Hepatocyte (in vitro differentiated cells): ENCODE results near the gene CORO2A. TPM values are rescaled to one million over a fixed set of nuclear protein-coding genes. Genes with fewer than 3 reads are reported as not detected.
"Not testable (repeated sequence)": the region's sequence is repeated elsewhere in the genome, so short reads cannot be mapped to it uniquely, and the experiment has no call there.

Source experiments
- DNase-seq: peaks from one replicate; pipeline ENCODE4 v3.0.0-alpha.2; 2016; ENCODE audit warnings: low spot score
- H2AFZ ChIP-seq: fragments of 200-600 bp; sonication (generic); 2 replicates; pipeline ENCODE4 v1.6.0; 2016; ENCODE audit warnings: antibody characterized with exemption, mild to moderate bottlenecking
- H3K27ac ChIP-seq: fragments of 200-600 bp; sonication (generic); 2 replicates; pipeline ENCODE4 v1.5.1; 2016; ENCODE audit warnings: mild to moderate bottlenecking
- H3K27me3 ChIP-seq: fragments of 200-600 bp; sonication (generic); 2 replicates; pipeline ENCODE4 v1.6.1; 2016
- H3K36me3 ChIP-seq: fragments of 200-600 bp; sonication (generic); replicated peaks from 2 replicates; pipeline ENCODE4 v1.5.1; 2016; ENCODE audit warnings: low read depth; ENCODE audit not compliant: insufficient read depth
- H3K4me1 ChIP-seq: fragments of 200-600 bp; sonication (generic); 2 replicates; pipeline ENCODE4 v1.5.1; 2016; ENCODE audit warnings: mild to moderate bottlenecking, moderate library complexity; ENCODE audit not compliant: insufficient read depth
- H3K4me2 ChIP-seq: fragments of 200-600 bp; sonication (generic); 2 replicates; pipeline ENCODE4 v1.6.0; 2016
- H3K4me3 ChIP-seq: fragments of 200-600 bp; sonication (generic); 2 replicates; pipeline ENCODE4 v1.5.1; 2016; ENCODE audit warnings: mild to moderate bottlenecking
- H3K79me2 ChIP-seq: fragments of 200-600 bp; sonication (generic); 2 replicates; pipeline ENCODE4 v1.6.0; 2017; ENCODE audit warnings: mild to moderate bottlenecking
- H3K9me2 ChIP-seq: fragments of 200-600 bp; sonication (generic); replicated peaks from 2 replicates; pipeline ENCODE4 v1.6.0; 2017; ENCODE audit warnings: mild to moderate bottlenecking; ENCODE audit not compliant: insufficient read depth
- H3K9me3 ChIP-seq: fragments of 200-600 bp; sonication (generic); 2 replicates; pipeline ENCODE4 v1.5.1; 2016; ENCODE audit warnings: low read depth, mild to moderate bottlenecking
- H4K20me1 ChIP-seq: fragments of 200-600 bp; sonication (generic); 2 replicates; pipeline ENCODE4 v1.6.0; 2016; ENCODE audit warnings: mild to moderate bottlenecking; ENCODE audit not compliant: insufficient read depth, poor library complexity, severe bottlenecking
- EZH2 ChIP-seq: fragments of 200-600 bp; sonication (generic); IDR thresholded peaks from 2 replicates; pipeline ENCODE4 v1.6.1; 2016; ENCODE audit warnings: antibody characterized with exemption, mild to moderate bottlenecking, borderline replicate concordance
- EZH2phosphoT487 ChIP-seq: fragments of 200-600 bp; sonication (generic); IDR thresholded peaks from one replicate; pipeline ENCODE4 v1.6.1; 2018; ENCODE audit warnings: antibody characterized with exemption, mild to moderate bottlenecking, low read depth, moderate library complexity; ENCODE audit not compliant: unreplicated experiment, severe bottlenecking
- WGBS: methylation state at CpG from one replicate; pipeline ENCODE4 v1.1.6; 2016; ENCODE audit warnings: low lambda C conversion rate; ENCODE audit errors: missing lambda C conversion rate; 5-methylcytosine and 5-hydroxymethylcytosine counted together
- polyA plus RNA-seq: library from polyadenylated mRNA; unstranded; fragments of >200 nt; fragmentation: Nextera tagmentation; extraction: Ambion mirVana; gene quantifications from 2 replicates; pipeline ENCODE4 v1.2.1, GENCODE V29; 2016
- total RNA-seq: library from RNA; depleted of rRNA; stranded (reverse); fragments of >200 nt; gene quantifications from 2 replicates; pipeline ENCODE4 v1.2.3, GENCODE V29; 2014
- TF ChIP-seq, protein P1 (sequence below): fragments of 200-600 bp; sonication (generic); IDR thresholded peaks from 2 replicates; pipeline ENCODE4 v1.5.1; 2016; ENCODE audit warnings: antibody characterized with exemption, mild to moderate bottlenecking; ENCODE audit not compliant: poor library complexity

The CORO2A gene
- total and polyA plus RNA-seq, 2 experiments from 2014 or later = 12.8 to 24.6 TPM

DNA sequence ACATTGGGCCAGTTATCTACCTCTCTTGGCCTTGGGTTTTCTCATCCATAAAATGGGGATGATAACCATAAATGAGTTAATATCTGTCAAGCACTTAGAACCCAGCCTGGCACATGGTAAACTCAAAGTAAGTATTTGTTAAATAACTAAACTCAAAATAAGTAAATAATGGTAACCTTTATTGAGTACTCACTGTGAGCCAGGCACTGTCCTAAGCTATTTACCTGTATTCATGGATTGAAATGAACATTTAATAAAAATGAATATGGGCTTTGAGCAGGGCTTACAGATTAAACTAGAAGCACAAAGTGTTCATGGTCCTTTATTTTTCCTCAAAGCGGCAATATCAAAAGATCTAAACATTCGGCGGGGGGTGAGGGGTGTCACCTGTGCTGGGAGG, 16.7 kb downstream of the CORO2A start:
- Histone ChIP-seq H3K4me2 (no peak overlapping the region), H3K9me2 (no peaks in the 10 kb centered on the region), H3K36me3 (no peaks in the 10 kb centered on the region), H3K27me3 (no peaks in the 10 kb centered on the region), H2AFZ (no peak overlapping the region), H3K27ac (peak overlapping the region; percentile 60), H3K4me3 (no peak overlapping the region), H3K9me3 (no peaks in the 10 kb centered on the region), H4K20me1 (no peaks in the 10 kb centered on the region), H3K4me1 (peaks cover 14% of the 10 kb centered on the region), H3K79me2 (peaks cover 54% of the 10 kb centered on the region)
- WGBS = 92% methylated on average over 3 of the region's 3 CpGs
- DNase-seq = no peak
- TF ChIP-seq, protein P1, sequence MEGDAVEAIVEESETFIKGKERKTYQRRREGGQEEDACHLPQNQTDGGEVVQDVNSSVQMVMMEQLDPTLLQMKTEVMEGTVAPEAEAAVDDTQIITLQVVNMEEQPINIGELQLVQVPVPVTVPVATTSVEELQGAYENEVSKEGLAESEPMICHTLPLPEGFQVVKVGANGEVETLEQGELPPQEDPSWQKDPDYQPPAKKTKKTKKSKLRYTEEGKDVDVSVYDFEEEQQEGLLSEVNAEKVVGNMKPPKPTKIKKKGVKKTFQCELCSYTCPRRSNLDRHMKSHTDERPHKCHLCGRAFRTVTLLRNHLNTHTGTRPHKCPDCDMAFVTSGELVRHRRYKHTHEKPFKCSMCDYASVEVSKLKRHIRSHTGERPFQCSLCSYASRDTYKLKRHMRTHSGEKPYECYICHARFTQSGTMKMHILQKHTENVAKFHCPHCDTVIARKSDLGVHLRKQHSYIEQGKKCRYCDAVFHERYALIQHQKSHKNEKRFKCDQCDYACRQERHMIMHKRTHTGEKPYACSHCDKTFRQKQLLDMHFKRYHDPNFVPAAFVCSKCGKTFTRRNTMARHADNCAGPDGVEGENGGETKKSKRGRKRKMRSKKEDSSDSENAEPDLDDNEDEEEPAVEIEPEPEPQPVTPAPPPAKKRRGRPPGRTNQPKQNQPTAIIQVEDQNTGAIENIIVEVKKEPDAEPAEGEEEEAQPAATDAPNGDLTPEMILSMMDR = no peak
- TF ChIP-seq EZH2 (no peak), EZH2phosphoT487 (no peak)

DNA sequence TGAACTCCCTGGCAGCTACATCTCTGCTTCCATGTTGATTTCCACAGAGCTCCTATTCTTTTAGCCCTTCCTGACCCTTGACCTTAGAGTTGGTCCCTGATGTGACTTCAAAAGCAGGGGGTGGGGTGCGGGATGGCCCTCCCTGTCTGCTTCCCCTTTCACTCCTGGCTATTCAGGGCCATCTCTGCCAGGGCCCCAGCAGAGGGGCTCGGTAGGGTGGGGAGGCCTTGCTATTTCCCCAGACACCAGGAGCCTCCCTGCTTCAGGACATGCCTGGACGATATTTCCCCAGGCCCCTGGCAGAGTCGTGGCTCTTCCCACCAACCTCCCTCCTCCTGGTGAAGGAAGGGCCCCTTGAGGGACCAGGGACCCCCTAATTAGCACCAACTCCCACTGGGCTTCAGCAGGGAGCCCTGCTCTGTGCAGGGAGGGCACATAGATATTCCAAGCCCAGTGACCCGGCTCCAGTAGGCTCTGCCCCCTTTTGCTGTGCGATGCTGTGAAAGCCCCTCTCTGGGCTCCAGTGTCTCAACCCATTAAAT, 17.3 kb downstream of the CORO2A start:
- 74% methylated on average over 6 of the region's 6 CpGs for WGBS
- Histone ChIP-seq H3K27ac (peak overlapping the region; percentile 20), H4K20me1 (no peaks in the 10 kb centered on the region), H3K4me2 (no peak overlapping the region), H3K27me3 (no peaks in the 10 kb centered on the region), H3K79me2 (peaks cover 48% of the 10 kb centered on the region), H3K36me3 (no peaks in the 10 kb centered on the region), H2AFZ (no peak overlapping the region), H3K9me3 (no peaks in the 10 kb centered on the region), H3K9me2 (no peaks in the 10 kb centered on the region), H3K4me3 (no peak overlapping the region), H3K4me1 (peaks cover 14% of the 10 kb centered on the region)
- DNase-seq = no peak
- TF ChIP-seq EZH2 = no peak
- TF ChIP-seq, protein P1 = no peak
- no peak for TF ChIP-seq EZH2phosphoT487

DNA sequence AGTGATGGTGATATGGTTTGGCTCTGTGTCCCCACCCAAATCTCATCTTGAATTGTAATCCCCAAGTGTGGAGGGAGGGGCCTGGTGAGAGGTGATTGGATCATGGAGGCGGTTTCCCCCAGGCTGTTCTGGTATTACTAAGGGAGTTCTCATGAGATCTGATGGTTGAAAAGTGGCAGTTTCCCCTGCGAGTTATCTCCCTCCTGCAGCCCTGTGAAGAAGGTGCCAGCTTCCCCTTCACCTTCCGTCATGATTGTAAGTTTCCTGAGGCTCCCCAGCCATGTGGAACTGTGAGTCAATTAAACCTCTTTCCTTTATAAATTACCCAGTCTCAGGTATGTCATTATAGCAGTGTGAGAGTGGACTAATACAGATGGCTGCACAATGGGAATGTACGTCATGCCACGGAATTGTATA, 17.9 kb downstream of the CORO2A start:
- not testable (repeated sequence) for H3K27ac ChIP-seq, H3K36me3 ChIP-seq, H3K9me3 ChIP-seq, H4K20me1 ChIP-seq, H3K4me2 ChIP-seq, DNase-seq, H3K4me3 ChIP-seq, H3K9me2 ChIP-seq, H3K27me3 ChIP-seq, H2AFZ ChIP-seq
- H3K4me1 ChIP-seq = peaks cover 14% of the 10 kb centered on the region
- H3K79me2 ChIP-seq = peaks cover 51% of the 10 kb centered on the region
- 87% methylated on average over 5 of the region's 5 CpGs for WGBS

DNA sequence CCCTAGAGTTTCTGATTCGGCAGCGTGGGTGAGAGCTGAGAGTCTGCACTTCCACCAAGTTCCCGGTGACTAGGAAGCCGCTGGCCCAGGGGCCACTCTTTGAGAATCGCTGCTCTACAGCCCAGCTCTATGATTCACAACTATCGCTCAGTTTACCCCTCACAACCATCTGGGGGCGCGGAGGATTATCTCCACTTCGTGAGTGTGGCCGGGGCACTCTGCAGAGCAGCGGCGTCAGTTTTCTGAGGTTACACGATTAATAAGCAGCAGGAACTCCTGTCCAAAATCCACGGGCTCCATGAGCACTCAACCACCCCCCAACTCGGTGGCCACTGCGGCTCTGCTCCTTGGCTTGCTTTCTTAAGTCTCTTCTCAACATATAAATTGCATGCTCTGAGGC, 19.3 kb downstream of the CORO2A start:
- Histone ChIP-seq H3K27ac (no peak overlapping the region), H3K27me3 (no peaks in the 10 kb centered on the region), H4K20me1 (no peaks in the 10 kb centered on the region), H2AFZ (no peak overlapping the region), H3K4me2 (no peak overlapping the region), H3K36me3 (no peaks in the 10 kb centered on the region), H3K79me2 (peaks cover 41% of the 10 kb centered on the region), H3K4me1 (peaks cover 21% of the 10 kb centered on the region), H3K9me3 (no peaks in the 10 kb centered on the region), H3K9me2 (no peaks in the 10 kb centered on the region), H3K4me3 (no peak overlapping the region)
- no peak for TF ChIP-seq EZH2
- no peak for TF ChIP-seq EZH2phosphoT487
- TF ChIP-seq, protein P1 = no peak
- 89% methylated on average over 16 of the region's 16 CpGs for WGBS
- DNase-seq = no peak
